PC-3 (cell line): Measurements from ENCODE around the gene CDS1.

Source experiments
- CTCF ChIP-seq: fragments of 300-600 bp; sonication (generic); conservative IDR thresholded peaks from 2 replicates; pipeline ENCODE4 v1.5.1; 2017; ENCODE audit warnings: antibody characterized with exemption, low read depth, mild to moderate bottlenecking, low read length
- EZH2 ChIP-seq: fragments of 300-600 bp; sonication (generic); IDR thresholded peaks from one replicate; pipeline ENCODE4 v1.6.1; 2017; ENCODE audit warnings: antibody characterized with exemption, mild to moderate bottlenecking, low read length; ENCODE audit not compliant: unreplicated experiment
- EZH2phosphoT487 ChIP-seq: fragments of 300-600 bp; sonication (generic); IDR thresholded peaks from 2 replicates; pipeline ENCODE4 v1.6.1; 2018; ENCODE audit warnings: mild to moderate bottlenecking, antibody characterized with exemption, low read length, borderline replicate concordance

GRCh38 chr4:84623661-84624060 lies 40.7 kb downstream of the CDS1 start:
- no peak for TF ChIP-seq EZH2phosphoT487
- no peak for TF ChIP-seq CTCF
- TF ChIP-seq EZH2, result no peak
